ENCODE results near the gene PRLHR.

Gene PRLHR

GRCh38 chr10:118592675-118593330, 2.6 kb downstream of the PRLHR start:
- TF ChIP-seq YY1 (IDR thresholded peaks at IDR 0.05; ENCODE audit: low read depth) (no peak), MAX (IDR thresholded peaks at IDR 0.05) (no peak), CREB1 (IDR thresholded peaks at IDR 0.05; ENCODE audit: low read depth) (no peak), NFIC (IDR thresholded peaks at IDR 0.05) (no peak), USF1 (IDR thresholded peaks at IDR 0.05) (no peak)

- TF ChIP-seq YY1 (IDR thresholded peaks at IDR 0.05; ENCODE audit: low read depth) (no peak), TCF12 (IDR thresholded peaks at IDR 0.05; ENCODE audit: low read depth) (no peak), MAX (IDR thresholded peaks at IDR 0.05) (no peak), FOXM1 (IDR thresholded peaks at IDR 0.05; ENCODE audit: borderline replicate concordance, low read depth) (no peak), TAF1 (IDR thresholded peaks at IDR 0.05; ENCODE audit: low read depth) (no peak), TEAD4 (IDR thresholded peaks at IDR 0.05) (no peak), RAD21 (IDR thresholded peaks at IDR 0.05; ENCODE audit: low read depth) (no peak), ZBTB7A (IDR thresholded peaks at IDR 0.05; ENCODE audit: low read depth) (no peak), EGR1 (IDR thresholded peaks at IDR 0.05) (no peak), USF1 (IDR thresholded peaks at IDR 0.05) (no peak), CEBPB (IDR thresholded peaks at IDR 0.05) (no peak), EP300 (IDR thresholded peaks at IDR 0.05; ENCODE audit: borderline replicate concordance) (no peak), NFIC (IDR thresholded peaks at IDR 0.05) (no peak), CREB1 (IDR thresholded peaks at IDR 0.05; ENCODE audit: low read depth) (no peak), REST (IDR thresholded peaks at IDR 0.05; ENCODE audit: low read depth) (no peak)
Observed at GRCh38 chr10:118590334-118590733, 5.1 kb downstream of the PRLHR start.

GRCh38 chr10:118587881-118588651, 7.4 kb downstream of the PRLHR start:
- no peak for TF ChIP-seq USF1 (IDR thresholded peaks at IDR 0.05)
- TF ChIP-seq TAF1 (IDR thresholded peaks at IDR 0.05; ENCODE audit: low read depth) = no peak
- TF ChIP-seq FOXM1 (IDR thresholded peaks at IDR 0.05; ENCODE audit: borderline replicate concordance, low read depth) = no peak
- no peak for TF ChIP-seq CEBPB (IDR thresholded peaks at IDR 0.05)
- TF ChIP-seq RAD21 (IDR thresholded peaks at IDR 0.05; ENCODE audit: low read depth) = no peak
- TF ChIP-seq YY1 (IDR thresholded peaks at IDR 0.05; ENCODE audit: low read depth) = no peak
- no peak for TF ChIP-seq NFIC (IDR thresholded peaks at IDR 0.05)
- no peak for TF ChIP-seq TCF12 (IDR thresholded peaks at IDR 0.05; ENCODE audit: low read depth)
- no peak for TF ChIP-seq MAX (IDR thresholded peaks at IDR 0.05)
- TF ChIP-seq REST (IDR thresholded peaks at IDR 0.05; ENCODE audit: low read depth) = no peak
- TF ChIP-seq EP300 (IDR thresholded peaks at IDR 0.05; ENCODE audit: borderline replicate concordance) = no peak
- TF ChIP-seq CREB1 (IDR thresholded peaks at IDR 0.05; ENCODE audit: low read depth) = no peak
- TF ChIP-seq EGR1 (IDR thresholded peaks at IDR 0.05) = no peak
- no peak for TF ChIP-seq TEAD4 (IDR thresholded peaks at IDR 0.05)

- no peak for TF ChIP-seq YY1 (IDR thresholded peaks at IDR 0.05; ENCODE audit: low read depth)
- no peak for TF ChIP-seq NFIC (IDR thresholded peaks at IDR 0.05)
- no peak for TF ChIP-seq MAX (IDR thresholded peaks at IDR 0.05)
- TF ChIP-seq CEBPB (IDR thresholded peaks at IDR 0.05) = no peak
- no peak for TF ChIP-seq REST (IDR thresholded peaks at IDR 0.05; ENCODE audit: low read depth)
- no peak for TF ChIP-seq TEAD4 (IDR thresholded peaks at IDR 0.05)
- TF ChIP-seq RAD21 (IDR thresholded peaks at IDR 0.05; ENCODE audit: low read depth) = no peak
- no peak for TF ChIP-seq TCF12 (IDR thresholded peaks at IDR 0.05; ENCODE audit: low read depth)
- TF ChIP-seq ZBTB7A (IDR thresholded peaks at IDR 0.05; ENCODE audit: low read depth) = no peak
- TF ChIP-seq FOXM1 (IDR thresholded peaks at IDR 0.05; ENCODE audit: borderline replicate concordance, low read depth) = no peak
- no peak for TF ChIP-seq EGR1 (IDR thresholded peaks at IDR 0.05)
- TF ChIP-seq USF1 (IDR thresholded peaks at IDR 0.05) = no peak
- TF ChIP-seq EP300 (IDR thresholded peaks at IDR 0.05; ENCODE audit: borderline replicate concordance) = no peak
- no peak for TF ChIP-seq CREB1 (IDR thresholded peaks at IDR 0.05; ENCODE audit: low read depth)
- TF ChIP-seq TAF1 (IDR thresholded peaks at IDR 0.05; ENCODE audit: low read depth) = no peak
Observed at GRCh38 chr10:118586911-118587310, 8.5 kb downstream of the PRLHR start.

Measured in Ishikawa (cell line).